ENCODE results near the gene TEX101. TPM values are rescaled to one million over a fixed set of nuclear protein-coding genes. Genes with fewer than 3 reads are reported as not detected.

TEX101 gene
- total RNA-seq, 4 donors from 2014 or later: not detected

DNA sequence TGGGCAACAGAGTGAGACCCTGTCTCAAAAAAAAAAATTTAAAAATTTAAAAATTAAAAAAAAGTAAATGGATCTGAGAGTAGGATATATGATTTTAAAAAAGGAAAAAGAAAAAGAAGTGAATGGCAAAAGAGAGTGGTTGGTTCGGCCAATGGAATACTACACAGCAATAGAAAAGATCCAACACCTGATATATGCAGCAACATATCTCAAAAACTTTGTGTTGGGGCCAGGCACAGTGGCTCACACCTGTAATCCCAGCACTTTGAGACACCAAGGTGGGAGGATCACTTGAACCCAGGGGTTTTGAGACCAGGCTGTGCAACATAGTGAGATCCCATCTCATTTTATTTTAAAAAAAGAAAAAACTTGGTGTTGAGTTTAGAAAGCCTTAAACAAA is 52.1 kb downstream of the TEX101 start:
- no peak for TF ChIP-seq POLR2A (IDR thresholded peaks at IDR 0.05)
- TF ChIP-seq, protein P1, sequence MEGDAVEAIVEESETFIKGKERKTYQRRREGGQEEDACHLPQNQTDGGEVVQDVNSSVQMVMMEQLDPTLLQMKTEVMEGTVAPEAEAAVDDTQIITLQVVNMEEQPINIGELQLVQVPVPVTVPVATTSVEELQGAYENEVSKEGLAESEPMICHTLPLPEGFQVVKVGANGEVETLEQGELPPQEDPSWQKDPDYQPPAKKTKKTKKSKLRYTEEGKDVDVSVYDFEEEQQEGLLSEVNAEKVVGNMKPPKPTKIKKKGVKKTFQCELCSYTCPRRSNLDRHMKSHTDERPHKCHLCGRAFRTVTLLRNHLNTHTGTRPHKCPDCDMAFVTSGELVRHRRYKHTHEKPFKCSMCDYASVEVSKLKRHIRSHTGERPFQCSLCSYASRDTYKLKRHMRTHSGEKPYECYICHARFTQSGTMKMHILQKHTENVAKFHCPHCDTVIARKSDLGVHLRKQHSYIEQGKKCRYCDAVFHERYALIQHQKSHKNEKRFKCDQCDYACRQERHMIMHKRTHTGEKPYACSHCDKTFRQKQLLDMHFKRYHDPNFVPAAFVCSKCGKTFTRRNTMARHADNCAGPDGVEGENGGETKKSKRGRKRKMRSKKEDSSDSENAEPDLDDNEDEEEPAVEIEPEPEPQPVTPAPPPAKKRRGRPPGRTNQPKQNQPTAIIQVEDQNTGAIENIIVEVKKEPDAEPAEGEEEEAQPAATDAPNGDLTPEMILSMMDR (IDR thresholded peaks at IDR 0.05): no peak
- no peak for TF ChIP-seq POLR2AphosphoS5 (IDR thresholded peaks at IDR 0.05)
- no peak for TF ChIP-seq EP300 (IDR thresholded peaks at IDR 0.05; ENCODE audit: low read depth)
- H3K4me1 ChIP-seq: peaks cover 3 to 37% (median 12%) of the 10 kb centered on the region in 4 donors
- no peaks in the 10 kb centered on the region for H3K9me3 ChIP-seq
- H3K36me3 ChIP-seq: no peaks in the 10 kb centered on the region
- in situ Hi-C loops (cut with MboI; ENCODE audit: low pct_ligation_motif_present in 1 of 4, low pct_unique_long_range_greater_than_20kb in 1 of 4, low sequenced_read_pairs in 3 of 4) (no loop called here), intact Hi-C loops (cut with DNase I; ENCODE audit: low total_unique reads) (no loop called here)
- 90 to 91% methylated on average over 1 of the region's 1 CpG for WGBS, 2 donors (ENCODE audit: low coverage in 1 of 2)
- H3K4me3 ChIP-seq: no peak overlapping the region
- H3K27ac ChIP-seq: no peak overlapping the region
- no peak for DNase-seq
- no peaks in the 10 kb centered on the region for H3K27me3 ChIP-seq

DNA sequence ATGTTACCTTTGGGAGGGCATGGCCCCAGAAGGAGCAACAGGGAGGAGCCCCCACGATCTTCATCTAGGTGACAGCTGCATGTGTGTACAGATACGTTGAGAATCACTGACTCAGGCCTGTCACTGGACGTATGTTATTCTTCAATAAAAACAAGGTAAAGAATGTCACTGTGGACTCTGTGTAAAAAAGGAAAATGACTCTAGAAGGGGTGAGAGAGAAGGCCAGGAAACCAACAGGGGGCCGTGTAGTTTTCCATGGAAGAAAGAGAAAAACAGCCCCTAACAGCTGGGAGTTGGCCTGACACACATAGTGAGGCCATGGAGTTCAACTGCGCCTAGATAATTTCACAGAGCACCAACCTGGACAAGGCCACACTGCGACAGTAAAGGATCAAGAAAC is 52.6 kb downstream of the TEX101 start:
- WGBS, 2 donors (ENCODE audit: low coverage in 1 of 2): 62 to 80% methylated on average over 5 to 6 of the region's 6 CpGs
- intact Hi-C loops (cut with DNase I; ENCODE audit: low total_unique reads): no loop called here
- no peak overlapping the region for H3K4me3 ChIP-seq
- in situ Hi-C loops (cut with MboI; ENCODE audit: low pct_ligation_motif_present in 1 of 4, low pct_unique_long_range_greater_than_20kb in 1 of 4, low sequenced_read_pairs in 3 of 4): no loop called here
- H3K9me3 ChIP-seq: no peaks in the 10 kb centered on the region
- H3K27ac ChIP-seq: no peak overlapping the region
- no peaks in the 10 kb centered on the region for H3K36me3 ChIP-seq
- H3K27me3 ChIP-seq: no peaks in the 10 kb centered on the region
- TF ChIP-seq, protein P1 (IDR thresholded peaks at IDR 0.05): no peak
- TF ChIP-seq POLR2A (IDR thresholded peaks at IDR 0.05) (no peak), EP300 (IDR thresholded peaks at IDR 0.05; ENCODE audit: low read depth) (no peak), POLR2AphosphoS5 (IDR thresholded peaks at IDR 0.05) (no peak)
- DNase-seq: no peak
- H3K4me1 ChIP-seq: peaks cover 3 to 36% (median 12%) of the 10 kb centered on the region in 4 donors

DNA sequence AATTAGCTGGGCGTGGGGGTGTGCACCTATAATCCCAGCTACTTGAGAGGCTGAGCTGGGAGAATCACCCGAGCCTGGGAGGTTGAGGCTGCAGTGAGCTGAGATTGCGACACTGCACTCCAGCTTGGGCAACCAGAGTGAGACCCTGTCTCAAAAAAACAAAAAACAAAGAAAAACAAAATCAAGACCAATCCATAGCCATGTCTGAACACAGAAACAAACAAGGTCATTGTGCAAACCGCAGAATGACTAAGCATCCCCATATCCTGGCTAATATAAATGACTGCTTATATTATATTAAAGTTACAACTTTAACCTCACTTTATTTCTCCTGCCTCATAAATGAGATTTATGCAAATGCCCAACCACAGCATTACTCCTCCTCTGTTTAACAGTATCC is 53.0 kb downstream of the TEX101 start:
- peak overlapping the region in 1 of 4 donors; percentile 18 for H3K27ac ChIP-seq
- no peak overlapping the region for H3K4me3 ChIP-seq
- no peaks in the 10 kb centered on the region for H3K9me3 ChIP-seq
- intact Hi-C loops (cut with DNase I; ENCODE audit: low total_unique reads) (no loop called here), in situ Hi-C loops (cut with MboI; ENCODE audit: low pct_ligation_motif_present in 1 of 4, low pct_unique_long_range_greater_than_20kb in 1 of 4, low sequenced_read_pairs in 3 of 4) (no loop called here)
- H3K27me3 ChIP-seq: no peaks in the 10 kb centered on the region
- no peak for DNase-seq
- peaks cover 3 to 31% (median 11%) of the 10 kb centered on the region in 4 donors for H3K4me1 ChIP-seq
- TF ChIP-seq, protein P1 (IDR thresholded peaks at IDR 0.05): no peak
- TF ChIP-seq POLR2AphosphoS5 (IDR thresholded peaks at IDR 0.05) (no peak), EP300 (IDR thresholded peaks at IDR 0.05; ENCODE audit: low read depth) (no peak), POLR2A (IDR thresholded peaks at IDR 0.05) (no peak)
- no peaks in the 10 kb centered on the region for H3K36me3 ChIP-seq
- 58 to 67% methylated on average over 3 to 4 of the region's 4 CpGs for WGBS, 2 donors (ENCODE audit: low coverage in 1 of 2)

Other genes with a start within 250 kb of the TEX101 start
- not detected for gene PSG5, start 228.4 kb upstream of the TEX101 start, total RNA-seq
- gene PSG4, start 209.3 kb upstream of the TEX101 start, total RNA-seq: not detected
- not detected for gene PSG9, start 145.4 kb upstream of the TEX101 start, total RNA-seq
- gene CD177, start 61.2 kb upstream of the TEX101 start, total RNA-seq: 100 to 1,000 TPM in 2 of 4 donors, 10 to 100 TPM in 2; 12.1 to 720 (median 82.6) TPM
- 1 to 10 TPM in 1 of 4 donors, not detected in 3; 2.2 TPM for gene LYPD3, start 50.7 kb downstream of the TEX101 start, total RNA-seq
- 10 to 100 TPM; 10.2 to 28.7 (median 16.5) TPM for gene PHLDB3, start 89.9 kb downstream of the TEX101 start, total RNA-seq
- gene ETHE1, start 112.3 kb downstream of the TEX101 start, total RNA-seq: 100 to 1,000 TPM; 438 to 667 (median 458) TPM
- gene ZNF575, start 118.3 kb downstream of the TEX101 start, total RNA-seq: 1 to 10 TPM in 2 of 4 donors, under 1 TPM in 1, not detected in 1; 0.20 to 1.9 (median 1.8) TPM
- gene XRCC1, start 160.6 kb downstream of the TEX101 start, total RNA-seq: 100 to 1,000 TPM in 1 of 4 donors, 10 to 100 TPM in 2, 1 to 10 TPM in 1; 8.0 to 147 (median 15.8) TPM
- 1 to 10 TPM in 3 of 4 donors, not detected in 1; 1.1 to 4.0 (median 1.6) TPM for gene PINLYP, start 160.9 kb downstream of the TEX101 start, total RNA-seq
- gene IRGQ, start 181.2 kb downstream of the TEX101 start, total RNA-seq: 10 to 100 TPM; 15.7 to 32.5 (median 24.7) TPM
- gene ZNF576, start 181.7 kb downstream of the TEX101 start, total RNA-seq: 10 to 100 TPM in 2 of 4 donors, 1 to 10 TPM in 2; 3.7 to 11.9 (median 9.8) TPM
- 1 to 10 TPM in 1 of 4 donors, under 1 TPM in 2, not detected in 1; 0.14 to 2.2 (median 0.64) TPM for gene SRRM5, start 197.2 kb downstream of the TEX101 start, total RNA-seq
- gene ZNF428, start 204.7 kb downstream of the TEX101 start, total RNA-seq: 10 to 100 TPM in 3 of 4 donors, 1 to 10 TPM in 1; 3.0 to 17.1 (median 15.1) TPM
- gene CADM4, start 225.0 kb downstream of the TEX101 start, total RNA-seq: 1 to 10 TPM in 3 of 4 donors, not detected in 1; 2.5 to 4.0 (median 3.7) TPM